ENCODE data around the gene GSTM1.
A peak's percentile ranks its signal among the peaks of the same experiment; 100 is the strongest.

The GSTM1 gene

GRCh38 chr1:109730666-109731065 lies 43.0 kb downstream of the GSTM1 start:
- Histone ChIP-seq H3K23ac (ENCODE audit: low read length) (no peak overlapping the region), H3K27ac (ENCODE audit: low read depth, low read length) (peak overlapping the region; percentile 53), H2AK5ac (ENCODE audit: low read length) (no peak overlapping the region), H3K4me1 (ENCODE audit: control insufficient read depth in 1 of 2, insufficient read depth in 2 of 2, low read length in 2 of 2) (peaks cover 19 to 35% of the 10 kb centered on the region in 2 experiments), H3K4me3 (ENCODE audit: low read depth, low read length) (no peak overlapping the region), H3K9me3 (ENCODE audit: insufficient read depth, low read depth, low read length) (peaks cover 7% of the 10 kb centered on the region), H2BK5ac (ENCODE audit: low read depth, low read length, poor library complexity) (peak overlapping the region; percentile 81), H3K79me1 (ENCODE audit: low read length) (peaks cover 16% of the 10 kb centered on the region), H4K8ac (ENCODE audit: low read depth, low read length) (no peak overlapping the region), H3K79me2 (ENCODE audit: control insufficient read depth, insufficient read depth, low read length, poor library complexity) (no peaks in the 10 kb centered on the region), H2BK12ac (ENCODE audit: low read length) (peak overlapping the region; percentile 66), H3K4me2 (ENCODE audit: low read length) (no peak overlapping the region), H3K14ac (ENCODE audit: low read length) (no peak overlapping the region), H3K4ac (ENCODE audit: low read depth, low read length) (no peak overlapping the region), H4K91ac (ENCODE audit: low read depth, low read length) (peak overlapping the region; percentile 66), H3K9ac (ENCODE audit: low read length) (no peak overlapping the region), H3K27me3 (ENCODE audit: insufficient read depth, low read length) (no peaks in the 10 kb centered on the region), H4K12ac (ENCODE audit: low read depth, low read length) (no peak overlapping the region), H3K36me3 (ENCODE audit: control insufficient read depth in 1 of 2, insufficient read depth in 2 of 2, low read length in 2 of 2) (peaks cover 0 to 4% of the 10 kb centered on the region in 2 experiments), H2BK120ac (ENCODE audit: insufficient read depth, low read length, poor library complexity) (peak overlapping the region; percentile 64), H2AFZ (ENCODE audit: insufficient read depth, low read length, poor library complexity) (no peak overlapping the region), H3K18ac (ENCODE audit: low read length) (no peak overlapping the region)
- DNase-seq = peak; percentile 24 to 47
- WGBS (ENCODE audit: extremely low coverage, insufficient coverage, insufficient read length) = no CpG with 5 or more reads among the region's 6 CpGs

GRCh38 chr1:109732390-109732881 lies 44.8 kb downstream of the GSTM1 start:
- peaks cover 2% of the 10 kb centered on the region for H3K9me3 ChIP-seq (ENCODE audit: insufficient read depth, low read depth, low read length)
- peaks cover 2 to 9% of the 10 kb centered on the region in 2 experiments for H3K36me3 ChIP-seq (ENCODE audit: control insufficient read depth in 1 of 2, insufficient read depth in 2 of 2, low read length in 2 of 2)
- H2AK5ac ChIP-seq (ENCODE audit: low read length) = no peak overlapping the region
- H2BK5ac ChIP-seq (ENCODE audit: low read depth, low read length, poor library complexity) = peak overlapping the region; percentile 68
- H3K79me2 ChIP-seq (ENCODE audit: control insufficient read depth, insufficient read depth, low read length, poor library complexity) = no peaks in the 10 kb centered on the region
- WGBS (ENCODE audit: extremely low coverage, insufficient coverage, insufficient read length) = no CpG with 5 or more reads among the region's 3 CpGs
- peak in 1 of 2 donors; percentile 32 for DNase-seq
- no peak overlapping the region for H3K14ac ChIP-seq (ENCODE audit: low read length)
- peak overlapping the region; percentile 49 for H3K4me2 ChIP-seq (ENCODE audit: low read length)
- peak overlapping the region; percentile 81 for H2BK120ac ChIP-seq (ENCODE audit: insufficient read depth, low read length, poor library complexity)
- no peak overlapping the region for H3K4me3 ChIP-seq (ENCODE audit: low read depth, low read length)
- H4K12ac ChIP-seq (ENCODE audit: low read depth, low read length) = no peak overlapping the region
- peak overlapping the region; percentile 62 for H4K91ac ChIP-seq (ENCODE audit: low read depth, low read length)
- peak overlapping the region; percentile 3 for H3K18ac ChIP-seq (ENCODE audit: low read length)
- H3K27ac ChIP-seq (ENCODE audit: low read depth, low read length) = peak overlapping the region; percentile 78
- no peak overlapping the region for H3K9ac ChIP-seq (ENCODE audit: low read length)
- H3K4me1 ChIP-seq (ENCODE audit: control insufficient read depth in 1 of 2, insufficient read depth in 2 of 2, low read length in 2 of 2) = peaks cover 19 to 33% of the 10 kb centered on the region in 2 experiments
- no peak overlapping the region for H2AFZ ChIP-seq (ENCODE audit: insufficient read depth, low read length, poor library complexity)
- H3K27me3 ChIP-seq (ENCODE audit: insufficient read depth, low read length) = no peaks in the 10 kb centered on the region
- no peak overlapping the region for H3K23ac ChIP-seq (ENCODE audit: low read length)
- no peak overlapping the region for H4K8ac ChIP-seq (ENCODE audit: low read depth, low read length)
- H2BK12ac ChIP-seq (ENCODE audit: low read length) = no peak overlapping the region
- H3K79me1 ChIP-seq (ENCODE audit: low read length) = peaks cover 16% of the 10 kb centered on the region
- no peak overlapping the region for H3K4ac ChIP-seq (ENCODE audit: low read depth, low read length)

GRCh38 chr1:109733236-109733870 lies 45.7 kb downstream of the GSTM1 start:
- H3K4me2 ChIP-seq (ENCODE audit: low read length) = no peak overlapping the region
- no peaks in the 10 kb centered on the region for H3K27me3 ChIP-seq (ENCODE audit: insufficient read depth, low read length)
- no peak overlapping the region for H3K9ac ChIP-seq (ENCODE audit: low read length)
- no peak overlapping the region for H3K27ac ChIP-seq (ENCODE audit: low read depth, low read length)
- peaks cover 2% of the 10 kb centered on the region for H3K9me3 ChIP-seq (ENCODE audit: insufficient read depth, low read depth, low read length)
- peaks cover 4 to 17% of the 10 kb centered on the region in 2 experiments for H3K36me3 ChIP-seq (ENCODE audit: control insufficient read depth in 1 of 2, insufficient read depth in 2 of 2, low read length in 2 of 2)
- H3K18ac ChIP-seq (ENCODE audit: low read length) = no peak overlapping the region
- no peak overlapping the region for H2BK5ac ChIP-seq (ENCODE audit: low read depth, low read length, poor library complexity)
- H2AK5ac ChIP-seq (ENCODE audit: low read length) = no peak overlapping the region
- H2AFZ ChIP-seq (ENCODE audit: insufficient read depth, low read length, poor library complexity) = no peak overlapping the region
- H4K91ac ChIP-seq (ENCODE audit: low read depth, low read length) = no peak overlapping the region
- no peak overlapping the region for H2BK12ac ChIP-seq (ENCODE audit: low read length)
- no peak overlapping the region for H3K23ac ChIP-seq (ENCODE audit: low read length)
- no peaks in the 10 kb centered on the region for H3K79me2 ChIP-seq (ENCODE audit: control insufficient read depth, insufficient read depth, low read length, poor library complexity)
- no peak for DNase-seq
- no peak overlapping the region for H3K4ac ChIP-seq (ENCODE audit: low read depth, low read length)
- H2BK120ac ChIP-seq (ENCODE audit: insufficient read depth, low read length, poor library complexity) = no peak overlapping the region
- H3K4me3 ChIP-seq (ENCODE audit: low read depth, low read length) = no peak overlapping the region
- peaks cover 16% of the 10 kb centered on the region for H3K79me1 ChIP-seq (ENCODE audit: low read length)
- WGBS (ENCODE audit: extremely low coverage, insufficient coverage, insufficient read length) = no CpG with 5 or more reads among the region's 4 CpGs
- H4K12ac ChIP-seq (ENCODE audit: low read depth, low read length) = no peak overlapping the region
- H3K14ac ChIP-seq (ENCODE audit: low read length) = no peak overlapping the region
- peaks cover 19 to 33% of the 10 kb centered on the region in 2 experiments for H3K4me1 ChIP-seq (ENCODE audit: control insufficient read depth in 1 of 2, insufficient read depth in 2 of 2, low read length in 2 of 2)
- no peak overlapping the region for H4K8ac ChIP-seq (ENCODE audit: low read depth, low read length)

- Histone ChIP-seq H4K91ac (ENCODE audit: low read depth, low read length) (peak overlapping the region; percentile 64), H3K4me3 (ENCODE audit: low read depth, low read length) (peak overlapping the region; percentile 78), H3K23ac (ENCODE audit: low read length) (no peak overlapping the region), H3K9me3 (ENCODE audit: insufficient read depth, low read depth, low read length) (no peaks in the 10 kb centered on the region), H3K27ac (ENCODE audit: low read depth, low read length) (no peak overlapping the region), H3K18ac (ENCODE audit: low read length) (peak overlapping the region; percentile 59), H2AFZ (ENCODE audit: insufficient read depth, low read length, poor library complexity) (peak overlapping the region; percentile 89), H3K9ac (ENCODE audit: low read length) (peak overlapping the region; percentile 75), H3K79me1 (ENCODE audit: low read length) (peaks cover 11% of the 10 kb centered on the region), H4K8ac (ENCODE audit: low read depth, low read length) (peak overlapping the region; percentile 63), H3K36me3 (ENCODE audit: control insufficient read depth in 1 of 2, insufficient read depth in 2 of 2, low read length in 2 of 2) (peaks cover 4 to 17% of the 10 kb centered on the region in 2 experiments), H3K14ac (ENCODE audit: low read length) (peak overlapping the region; percentile 59), H3K4ac (ENCODE audit: low read depth, low read length) (peak overlapping the region; percentile 13), H2BK5ac (ENCODE audit: low read depth, low read length, poor library complexity) (no peak overlapping the region), H4K12ac (ENCODE audit: low read depth, low read length) (peak overlapping the region; percentile 45), H3K27me3 (ENCODE audit: insufficient read depth, low read length) (no peaks in the 10 kb centered on the region), H2AK5ac (ENCODE audit: low read length) (no peak overlapping the region), H2BK120ac (ENCODE audit: insufficient read depth, low read length, poor library complexity) (peak overlapping the region; percentile 12), H3K4me2 (ENCODE audit: low read length) (peak overlapping the region; percentile 90), H3K4me1 (ENCODE audit: control insufficient read depth in 1 of 2, insufficient read depth in 2 of 2, low read length in 2 of 2) (peaks cover 5 to 11% of the 10 kb centered on the region in 2 experiments), H2BK12ac (ENCODE audit: low read length) (peak overlapping the region; percentile 16), H3K79me2 (ENCODE audit: control insufficient read depth, insufficient read depth, low read length, poor library complexity) (no peaks in the 10 kb centered on the region)
- WGBS (ENCODE audit: extremely low coverage, insufficient coverage, insufficient read length) = no CpG with 5 or more reads among the region's 86 CpGs
- DNase-seq = peak; percentile 38 to 72
These were observed 52.4 kb downstream of the GSTM1 start for GRCh38 chr1:109739738-109740614.

Data from trophoblast cell (in vitro differentiated cells and primary cell).